CD1c-positive myeloid dendritic cell (primary cell): Measurements from ENCODE around the gene PIP5K1B.
"Not testable (repeated sequence)": the region's sequence is repeated elsewhere in the genome, so short reads cannot be mapped to it uniquely, and the experiment has no call there.

ENCODE experiments used
- DNase-seq: peaks from one replicate; pipeline ENCODE4 v3.0.0-alpha.2; 2016; ENCODE audit errors: extremely low spot score

PIP5K1B gene

GRCh38 chr9:68704814-68705530 lies at the start of gene PIP5K1B:
TSS of gene PIP5K1B (plus strand) at chr9:68705240. CDS start at chr9:68822615, 117,375 bp downstream.
- peak; percentile 85 for DNase-seq

GRCh38 chr9:68664036-68664435 lies 41.0 kb upstream of the PIP5K1B start:
- DNase-seq: no peak

GRCh38 chr9:68668127-68668526 lies 36.9 kb upstream of the PIP5K1B start:
- DNase-seq: no peak

- no peak for DNase-seq
These were observed 35.8 kb upstream of the PIP5K1B start for GRCh38 chr9:68669218-68669617.

- no peak for DNase-seq
These were observed 32.8 kb upstream of the PIP5K1B start for GRCh38 chr9:68672215-68672614.

GRCh38 chr9:68672625-68673024 lies 32.4 kb upstream of the PIP5K1B start:
- DNase-seq: no peak

- DNase-seq: no peak
These were observed 26.6 kb upstream of the PIP5K1B start for GRCh38 chr9:68678430-68678829.

- no peak for DNase-seq
These were observed 21.6 kb upstream of the PIP5K1B start for GRCh38 chr9:68683433-68683832.

GRCh38 chr9:68685213-68685612 lies 19.8 kb upstream of the PIP5K1B start:
- no peak for DNase-seq

- peak; percentile 38 for DNase-seq
These were observed 19.3 kb upstream of the PIP5K1B start for GRCh38 chr9:68685770-68686169.

GRCh38 chr9:68690088-68690487 lies 15.0 kb upstream of the PIP5K1B start:
- no peak for DNase-seq

- DNase-seq: no peak
These were observed 12.5 kb upstream of the PIP5K1B start for GRCh38 chr9:68692519-68692918.

- DNase-seq: no peak
These were observed 10.9 kb upstream of the PIP5K1B start for GRCh38 chr9:68694125-68694524.

GRCh38 chr9:68697851-68698250 lies 7.2 kb upstream of the PIP5K1B start:
- no peak for DNase-seq

- peak; percentile 13 for DNase-seq
These were observed 6.0 kb upstream of the PIP5K1B start for GRCh38 chr9:68698943-68699509.

- DNase-seq: not testable (repeated sequence)
These were observed 5.4 kb upstream of the PIP5K1B start for GRCh38 chr9:68699625-68700024.

GRCh38 chr9:68702493-68702892 lies 2.5 kb upstream of the PIP5K1B start:
- no peak for DNase-seq

- no peak for DNase-seq
These were observed 1.4 kb upstream of the PIP5K1B start for GRCh38 chr9:68703672-68704071.

GRCh38 chr9:68704498-68704813 lies 584 bp upstream of the PIP5K1B start:
- no peak for DNase-seq

- no peak for DNase-seq
These were observed 707 bp downstream of the PIP5K1B start for GRCh38 chr9:68705531-68706362.

- peak; percentile 33 for DNase-seq
These were observed 1.5 kb downstream of the PIP5K1B start for GRCh38 chr9:68706363-68707201.
